Activated T-cell treated with anti-CD3 and anti-CD28 coated beads, Interleukin-2, amount 50 U/mL, for 4 hours (primary cell): Measurements from ENCODE around the gene ADK. TPM values are rescaled to one million over a fixed set of nuclear protein-coding genes. Genes with fewer than 3 reads are reported as not detected.
A peak's percentile ranks its signal among the peaks of the same experiment; 100 is the strongest.

Experiments used
- ATAC-seq, 2 donors: fragments of 200-7000 bp; cut with Tn5 transposase; one replicate each; pipeline ENCODE4 v1.10.0; 2021
- DNase-seq: peaks from one replicate; pipeline ENCODE4 v3.0.0-alpha.2; 2020
- H3K27me3 Mint-ChIP-seq: one replicate; pipeline ENCODE4 v1.8.0; 2021; ENCODE audit warnings: low read depth, mixed read lengths
- H3K36me3 Mint-ChIP-seq: one replicate; pipeline ENCODE4 v1.8.0; 2022; ENCODE audit warnings: mixed read lengths; ENCODE audit not compliant: insufficient read depth
- H3K4me1 Mint-ChIP-seq: one replicate; pipeline ENCODE4 v1.8.0; 2021; ENCODE audit warnings: low read depth, mixed read lengths
- H3K4me3 Mint-ChIP-seq: one replicate; pipeline ENCODE4 v1.8.0; 2021; ENCODE audit warnings: mild to moderate bottlenecking, moderate library complexity, mixed read lengths
- H3K9me3 Mint-ChIP-seq: one replicate; pipeline ENCODE4 v1.8.0; 2021; ENCODE audit warnings: mixed read lengths
- total RNA-seq, 3 donors: library from RNA; stranded (reverse); gene quantifications; one replicate each; pipeline ENCODE4 v1.2.1, GENCODE V29; 2021

ADK gene
- total RNA-seq, 3 donors from 2014 or later = 49.7 to 56.8 (median 56.2) TPM

- H3K9me3 Mint-ChIP-seq = peaks cover 7% of the 10 kb centered on the region
- H3K36me3 Mint-ChIP-seq = peaks cover 8% of the 10 kb centered on the region
- no peaks in the 10 kb centered on the region for H3K27me3 Mint-ChIP-seq
- ATAC-seq (peak; percentile 69 to 78), DNase-seq (no peak)
- peak overlapping the region; percentile 82 for H3K4me3 Mint-ChIP-seq
- peaks cover 67% of the 10 kb centered on the region for H3K4me1 Mint-ChIP-seq
Measured at GRCh38 chr10:74585231-74586087, 434.4 kb downstream of the ADK start.

- peak; percentile 42 for ATAC-seq
- Mint-ChIP-seq H3K4me1 (peaks cover 69% of the 10 kb centered on the region), H3K36me3 (peaks cover 3% of the 10 kb centered on the region), H3K9me3 (peaks cover 4% of the 10 kb centered on the region), H3K27me3 (no peaks in the 10 kb centered on the region), H3K4me3 (peak overlapping the region; percentile 82)
- DNase-seq = no peak
Measured at GRCh38 chr10:74586088-74586585, 435.1 kb downstream of the ADK start.

- H3K36me3 Mint-ChIP-seq = no peaks in the 10 kb centered on the region
- no peaks in the 10 kb centered on the region for H3K9me3 Mint-ChIP-seq
- peak overlapping the region; percentile 21 for H3K4me3 Mint-ChIP-seq
- no peak for ATAC-seq
- no peaks in the 10 kb centered on the region for H3K27me3 Mint-ChIP-seq
- H3K4me1 Mint-ChIP-seq = peaks cover 70% of the 10 kb centered on the region
- DNase-seq = no peak
Measured at GRCh38 chr10:74587109-74587854, 436.3 kb downstream of the ADK start.

GRCh38 chr10:74589226-74589673, 438.2 kb downstream of the ADK start:
- ATAC-seq (peak; percentile 55), DNase-seq (peak; percentile 84)
- peaks cover 59% of the 10 kb centered on the region for H3K4me1 Mint-ChIP-seq
- H3K36me3 Mint-ChIP-seq = peaks cover 3% of the 10 kb centered on the region
- H3K27me3 Mint-ChIP-seq = no peaks in the 10 kb centered on the region
- H3K4me3 Mint-ChIP-seq = peak overlapping the region; percentile 17
- H3K9me3 Mint-ChIP-seq = no peaks in the 10 kb centered on the region

- no peak overlapping the region for H3K4me3 Mint-ChIP-seq
Measured at GRCh38 chr10:74589851-74590250, 438.8 kb downstream of the ADK start.

GRCh38 chr10:74593470-74593869, 442.4 kb downstream of the ADK start:
- Mint-ChIP-seq H3K4me1 (peaks cover 33% of the 10 kb centered on the region), H3K9me3 (no peaks in the 10 kb centered on the region), H3K27me3 (no peaks in the 10 kb centered on the region), H3K4me3 (no peak overlapping the region), H3K36me3 (peaks cover 3% of the 10 kb centered on the region)
- ATAC-seq = no peak
- DNase-seq = no peak

More at GRCh38 chr10:74589851-74590250, 438.8 kb downstream of the ADK start:
- no peak for DNase-seq
- Mint-ChIP-seq H3K9me3 (no peaks in the 10 kb centered on the region), H3K27me3 (no peaks in the 10 kb centered on the region), H3K4me1 (peaks cover 55% of the 10 kb centered on the region), H3K36me3 (peaks cover 3% of the 10 kb centered on the region)
- ATAC-seq = no peak

- Mint-ChIP-seq H3K4me1 (peaks cover 13% of the 10 kb centered on the region), H3K9me3 (no peaks in the 10 kb centered on the region), H3K27me3 (no peaks in the 10 kb centered on the region), H3K36me3 (peaks cover 8% of the 10 kb centered on the region), H3K4me3 (no peak overlapping the region)
- no peak for DNase-seq
- no peak for ATAC-seq
Measured at GRCh38 chr10:74596713-74597112, 445.7 kb downstream of the ADK start.

- Mint-ChIP-seq H3K27me3 (no peaks in the 10 kb centered on the region), H3K4me1 (peaks cover 9% of the 10 kb centered on the region), H3K36me3 (peaks cover 17% of the 10 kb centered on the region), H3K4me3 (no peak overlapping the region), H3K9me3 (peaks cover 3% of the 10 kb centered on the region)
- ATAC-seq = no peak
- DNase-seq = no peak
Measured at GRCh38 chr10:74598891-74599566, 448.0 kb downstream of the ADK start.

- peaks cover 9% of the 10 kb centered on the region for H3K4me1 Mint-ChIP-seq
- H3K4me3 Mint-ChIP-seq = no peak overlapping the region
- DNase-seq = no peak
- no peak for ATAC-seq
- H3K27me3 Mint-ChIP-seq = no peaks in the 10 kb centered on the region
- H3K9me3 Mint-ChIP-seq = peaks cover 3% of the 10 kb centered on the region
- peaks cover 20% of the 10 kb centered on the region for H3K36me3 Mint-ChIP-seq
Measured at GRCh38 chr10:74599672-74600071, 448.7 kb downstream of the ADK start.

- Mint-ChIP-seq H3K9me3 (peaks cover 3% of the 10 kb centered on the region), H3K4me1 (peaks cover 9% of the 10 kb centered on the region), H3K4me3 (no peak overlapping the region), H3K27me3 (no peaks in the 10 kb centered on the region), H3K36me3 (peaks cover 20% of the 10 kb centered on the region)
- DNase-seq (no peak), ATAC-seq (no peak)
Measured at GRCh38 chr10:74600170-74600569, 449.1 kb downstream of the ADK start.

GRCh38 chr10:74602576-74602975, 451.6 kb downstream of the ADK start:
- peaks cover 5% of the 10 kb centered on the region for H3K4me1 Mint-ChIP-seq
- DNase-seq (no peak), ATAC-seq (no peak)
- H3K4me3 Mint-ChIP-seq = no peak overlapping the region
- H3K27me3 Mint-ChIP-seq = no peaks in the 10 kb centered on the region
- peaks cover 3% of the 10 kb centered on the region for H3K9me3 Mint-ChIP-seq
- peaks cover 22% of the 10 kb centered on the region for H3K36me3 Mint-ChIP-seq

GRCh38 chr10:74610299-74610698, 459.3 kb downstream of the ADK start:
- no peak for ATAC-seq
- DNase-seq = no peak
- Mint-ChIP-seq H3K9me3 (no peaks in the 10 kb centered on the region), H3K27me3 (no peaks in the 10 kb centered on the region), H3K36me3 (peaks cover 23% of the 10 kb centered on the region), H3K4me1 (no peaks in the 10 kb centered on the region), H3K4me3 (no peak overlapping the region)

GRCh38 chr10:74612195-74612594, 461.2 kb downstream of the ADK start:
- Mint-ChIP-seq H3K27me3 (no peaks in the 10 kb centered on the region), H3K4me1 (no peaks in the 10 kb centered on the region), H3K9me3 (no peaks in the 10 kb centered on the region), H3K36me3 (peaks cover 26% of the 10 kb centered on the region), H3K4me3 (no peak overlapping the region)
- DNase-seq = no peak
- no peak for ATAC-seq

- Mint-ChIP-seq H3K36me3 (peaks cover 29% of the 10 kb centered on the region), H3K4me1 (no peaks in the 10 kb centered on the region), H3K27me3 (no peaks in the 10 kb centered on the region), H3K9me3 (peaks cover 13% of the 10 kb centered on the region), H3K4me3 (no peak overlapping the region)
- DNase-seq (no peak), ATAC-seq (no peak)
Measured at GRCh38 chr10:74620626-74621025, 469.6 kb downstream of the ADK start.
